Upper lobe of right lung (tissue), 1 donor: ENCODE measurements around the gene RTN1. TPM values are rescaled to one million over a fixed set of nuclear protein-coding genes. Genes with fewer than 3 reads are reported as not detected.

ENCODE experiments used
- microRNA-seq: library from miRNA; unstranded; fragments of <30 nt; microRNA quantifications from one replicate; pipeline ENCODE4 v1.2.0, GENCODE V29; 2020; ENCODE audit warnings: borderline microRNAs expressed
- total RNA-seq: library from RNA; stranded (reverse); fragmentation: NEBNext Ultra II Directional; extraction: Animal tissue kit (Norgen Biotek cat#: 25700); gene quantifications from one replicate; pipeline ENCODE4 v1.2.1, GENCODE V29; 2021
- donor health status: DM: no; HTN: yes; CAD: no; lungs with severe emphysema.

The RTN1 gene
- total RNA-seq, 1 donor from 2014 or later, result 9.6 TPM

Small RNA genes within 50 kb of the gene (microRNA-seq; reads per million reads assigned to microRNA genes)
- 1.7 reads per million, percentile 3 among the genes with 10 or more reads in this experiment for gene MIR5586

Other genes with a start within 250 kb of the RTN1 start
- not detected for gene LRRC9, start 49.4 kb upstream of the RTN1 start, total RNA-seq
- gene PCNX4, start 221.1 kb upstream of the RTN1 start, total RNA-seq, result 39.9 TPM